ENCODE measurements around the gene EIF4EBP2.

DNA sequence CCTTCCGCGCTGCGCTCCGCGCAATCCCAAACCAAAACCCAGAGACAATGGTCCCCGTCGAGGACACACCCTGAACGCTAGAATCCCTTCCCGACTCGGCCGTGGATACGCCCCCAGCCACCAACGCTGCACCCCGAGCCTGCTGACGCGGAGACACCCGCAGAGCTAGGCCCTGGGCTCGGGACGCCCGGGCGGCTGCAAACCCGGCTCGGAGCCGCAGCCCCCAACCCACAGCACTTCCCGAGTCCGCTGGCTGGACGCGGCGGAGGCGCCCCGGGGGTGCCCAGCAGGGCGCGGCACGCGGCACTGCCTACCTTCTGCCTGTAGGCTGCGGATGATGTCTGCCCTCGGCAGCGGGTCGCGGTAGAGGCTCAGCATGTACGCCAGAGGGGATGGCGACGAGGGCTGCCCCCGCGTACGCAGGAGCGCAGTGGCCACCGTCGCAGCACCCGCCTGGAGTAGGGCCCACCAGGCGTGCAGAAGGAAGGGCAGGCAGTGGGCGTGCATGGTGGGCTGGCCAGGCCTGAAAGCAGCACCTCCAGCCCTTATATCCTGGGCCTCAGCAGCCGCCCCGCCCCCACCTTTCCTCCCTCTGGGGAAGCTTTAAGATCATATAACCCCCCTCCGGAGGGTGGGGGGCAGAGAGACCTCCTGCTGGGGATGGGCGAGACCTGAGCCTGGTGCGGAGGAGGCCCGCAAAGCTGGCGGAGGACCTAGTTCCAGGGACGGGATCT, 37.4 kb downstream of the EIF4EBP2 start, which contains the start of gene NODAL:
- TF ChIP-seq, protein P1, sequence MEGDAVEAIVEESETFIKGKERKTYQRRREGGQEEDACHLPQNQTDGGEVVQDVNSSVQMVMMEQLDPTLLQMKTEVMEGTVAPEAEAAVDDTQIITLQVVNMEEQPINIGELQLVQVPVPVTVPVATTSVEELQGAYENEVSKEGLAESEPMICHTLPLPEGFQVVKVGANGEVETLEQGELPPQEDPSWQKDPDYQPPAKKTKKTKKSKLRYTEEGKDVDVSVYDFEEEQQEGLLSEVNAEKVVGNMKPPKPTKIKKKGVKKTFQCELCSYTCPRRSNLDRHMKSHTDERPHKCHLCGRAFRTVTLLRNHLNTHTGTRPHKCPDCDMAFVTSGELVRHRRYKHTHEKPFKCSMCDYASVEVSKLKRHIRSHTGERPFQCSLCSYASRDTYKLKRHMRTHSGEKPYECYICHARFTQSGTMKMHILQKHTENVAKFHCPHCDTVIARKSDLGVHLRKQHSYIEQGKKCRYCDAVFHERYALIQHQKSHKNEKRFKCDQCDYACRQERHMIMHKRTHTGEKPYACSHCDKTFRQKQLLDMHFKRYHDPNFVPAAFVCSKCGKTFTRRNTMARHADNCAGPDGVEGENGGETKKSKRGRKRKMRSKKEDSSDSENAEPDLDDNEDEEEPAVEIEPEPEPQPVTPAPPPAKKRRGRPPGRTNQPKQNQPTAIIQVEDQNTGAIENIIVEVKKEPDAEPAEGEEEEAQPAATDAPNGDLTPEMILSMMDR (IDR thresholded peaks at IDR 0.05), result no peak
- TF ChIP-seq POLR2A (IDR thresholded peaks at IDR 0.05), result no peak

Measured in thyroid gland (tissue), 4 donors.